Breast epithelium (tissue), 3 donors: ENCODE measurements around the gene RPSA.

ENCODE experiments used
- POLR2A ChIP-seq: fragments of 450-650 bp; IDR thresholded peaks from one replicate; pipeline ENCODE4 v1.6.1; 2016; ENCODE audit warnings: antibody characterized with exemption, mild to moderate bottlenecking, moderate library complexity
- TF ChIP-seq, protein P1 (sequence below), 3 donors: fragments of 450-650 bp; IDR thresholded peaks; one replicate each; pipeline ENCODE4 v1.5.1; 2016 to 2017; ENCODE audit warnings: antibody characterized with exemption in 3 of 3, mild to moderate bottlenecking in 3 of 3, moderate library complexity in 3 of 3

DNA sequence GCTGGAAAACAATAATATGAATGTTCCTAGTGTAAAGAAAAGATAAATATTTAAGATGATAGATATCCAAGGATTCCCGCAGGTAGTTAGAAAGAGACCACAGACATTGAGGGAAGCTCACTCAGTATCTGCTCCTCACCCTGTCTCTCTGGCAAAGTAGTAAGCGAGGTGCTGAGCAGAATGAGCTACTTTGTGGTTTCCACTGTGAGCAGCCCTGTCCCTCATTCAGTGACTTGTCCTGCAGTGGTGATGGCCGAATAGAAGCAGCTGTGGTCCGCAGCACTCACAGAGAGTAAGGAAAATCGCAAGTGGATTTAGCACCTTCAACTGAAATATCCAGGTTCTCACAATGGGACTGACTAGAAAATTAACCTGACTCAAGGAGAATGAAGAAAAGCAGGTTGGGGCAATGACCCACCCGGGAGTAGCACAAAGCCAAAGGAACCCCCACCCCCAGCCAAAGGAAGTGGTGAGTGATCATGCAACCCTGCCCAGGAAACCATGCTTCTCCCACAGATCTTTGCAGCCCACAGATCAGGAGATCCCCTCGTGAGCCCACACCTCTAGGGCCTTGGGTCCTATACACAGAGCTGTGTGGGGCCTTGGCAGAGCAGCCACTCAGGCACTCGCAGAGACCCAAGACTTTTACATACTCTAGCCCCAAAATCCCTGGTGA lies 45.1 kb upstream of the RPSA start:
- TF ChIP-seq, protein P1, sequence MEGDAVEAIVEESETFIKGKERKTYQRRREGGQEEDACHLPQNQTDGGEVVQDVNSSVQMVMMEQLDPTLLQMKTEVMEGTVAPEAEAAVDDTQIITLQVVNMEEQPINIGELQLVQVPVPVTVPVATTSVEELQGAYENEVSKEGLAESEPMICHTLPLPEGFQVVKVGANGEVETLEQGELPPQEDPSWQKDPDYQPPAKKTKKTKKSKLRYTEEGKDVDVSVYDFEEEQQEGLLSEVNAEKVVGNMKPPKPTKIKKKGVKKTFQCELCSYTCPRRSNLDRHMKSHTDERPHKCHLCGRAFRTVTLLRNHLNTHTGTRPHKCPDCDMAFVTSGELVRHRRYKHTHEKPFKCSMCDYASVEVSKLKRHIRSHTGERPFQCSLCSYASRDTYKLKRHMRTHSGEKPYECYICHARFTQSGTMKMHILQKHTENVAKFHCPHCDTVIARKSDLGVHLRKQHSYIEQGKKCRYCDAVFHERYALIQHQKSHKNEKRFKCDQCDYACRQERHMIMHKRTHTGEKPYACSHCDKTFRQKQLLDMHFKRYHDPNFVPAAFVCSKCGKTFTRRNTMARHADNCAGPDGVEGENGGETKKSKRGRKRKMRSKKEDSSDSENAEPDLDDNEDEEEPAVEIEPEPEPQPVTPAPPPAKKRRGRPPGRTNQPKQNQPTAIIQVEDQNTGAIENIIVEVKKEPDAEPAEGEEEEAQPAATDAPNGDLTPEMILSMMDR (IDR thresholded peaks at IDR 0.05), result no peak
- TF ChIP-seq POLR2A, result no peak
